Subcutaneous adipose tissue (tissue), 4 donors: ENCODE measurements around the gene GCNT2. TPM values are rescaled to one million over a fixed set of nuclear protein-coding genes. Genes with fewer than 3 reads are reported as not detected.

Experiments
- CTCF ChIP-seq: fragments of 450-650 bp; IDR thresholded peaks from one replicate; pipeline ENCODE4 v1.5.1; 2016; ENCODE audit warnings: low read depth, mild to moderate bottlenecking, control low read depth, antibody characterized with exemption, moderate library complexity
- total RNA-seq, 4 donors: library from RNA; depleted of rRNA; stranded (reverse); fragments of >200 nt; gene quantifications; one replicate each; pipeline ENCODE4 v1.1.0, GENCODE V29; 2016

Gene GCNT2
- total RNA-seq, 4 donors from 2014 or later, result 0.57 to 8.5 (median 5.6) TPM

- TF ChIP-seq CTCF, result no peak
These were observed 97.3 kb downstream of the GCNT2 start for GRCh38 chr6:10618409-10618808.

- no peak for TF ChIP-seq CTCF
These were observed 100.1 kb downstream of the GCNT2 start for GRCh38 chr6:10621213-10621612.

GRCh38 chr6:10621847-10622246 lies 100.7 kb downstream of the GCNT2 start:
- no peak for TF ChIP-seq CTCF

- TF ChIP-seq CTCF, result no peak
These were observed 103.7 kb downstream of the GCNT2 start for GRCh38 chr6:10624836-10625235.

- no peak for TF ChIP-seq CTCF
These were observed 105.1 kb downstream of the GCNT2 start for GRCh38 chr6:10626154-10626741.

GRCh38 chr6:10627800-10628199 lies 106.6 kb downstream of the GCNT2 start:
- TF ChIP-seq CTCF, result no peak

- no peak for TF ChIP-seq CTCF
These were observed 109.0 kb downstream of the GCNT2 start for GRCh38 chr6:10630178-10630577.
